Measurements from ENCODE around the gene WNT9A.
"Not testable (repeated sequence)": the region's sequence is repeated elsewhere in the genome, so short reads cannot be mapped to it uniquely, and the experiment has no call there.

Gene WNT9A

DNA sequence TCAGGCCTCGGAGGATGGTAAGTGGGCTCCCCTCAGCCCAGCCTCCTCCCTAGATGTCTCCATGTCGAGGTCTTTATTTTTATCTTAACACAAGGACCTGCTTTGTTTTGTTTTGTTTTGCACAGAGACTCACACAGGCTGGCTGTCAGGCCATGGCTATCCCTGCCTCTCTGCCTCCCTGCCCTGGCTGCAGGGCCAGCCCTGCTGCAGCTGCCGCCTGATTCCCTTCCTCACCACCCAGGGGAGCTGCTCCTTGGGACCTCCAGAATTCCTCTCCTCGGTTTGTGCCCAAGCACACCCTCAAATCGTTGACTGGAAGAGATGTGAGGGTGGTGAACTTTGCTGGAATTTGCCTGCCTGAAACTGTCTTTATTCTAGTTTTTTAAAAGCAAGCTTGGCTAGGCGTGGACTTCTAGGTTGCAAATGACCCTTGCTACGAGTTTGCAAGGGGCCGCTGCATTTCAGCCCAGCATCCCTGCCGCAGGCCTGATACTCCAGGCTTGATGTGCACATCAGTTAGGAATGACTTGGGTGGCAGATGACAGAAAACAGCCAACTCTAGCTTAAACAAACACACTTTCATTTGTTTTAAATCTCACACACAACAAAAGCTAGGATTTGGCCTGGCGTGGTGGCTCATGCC is 37.1 kb downstream of the WNT9A start:
- DNase-seq (ENCODE audit: low read depth in 3 of 3): no peak

DNA sequence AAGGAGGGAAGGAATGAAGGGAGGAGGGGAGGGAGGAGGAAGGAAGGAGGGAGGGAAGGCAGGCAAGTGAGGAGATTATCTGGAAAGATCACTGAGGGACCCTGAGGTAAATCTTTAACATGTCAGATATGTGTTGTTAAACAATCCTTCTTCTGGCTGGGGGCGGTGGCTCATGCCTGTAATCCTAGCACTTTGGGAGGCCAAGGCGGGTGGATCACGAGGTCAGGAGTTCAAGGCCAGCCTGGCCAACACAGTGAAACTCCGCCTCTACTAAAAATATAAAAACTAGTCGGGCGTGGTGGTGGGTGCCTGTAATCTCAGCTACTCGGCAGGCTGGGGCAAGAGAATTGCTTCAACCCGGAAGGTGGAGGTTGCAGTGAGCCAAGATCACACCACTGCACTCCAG is 37.8 kb downstream of the WNT9A start:
- not testable (repeated sequence) for DNase-seq (ENCODE audit: low read depth in 3 of 3)

DNA sequence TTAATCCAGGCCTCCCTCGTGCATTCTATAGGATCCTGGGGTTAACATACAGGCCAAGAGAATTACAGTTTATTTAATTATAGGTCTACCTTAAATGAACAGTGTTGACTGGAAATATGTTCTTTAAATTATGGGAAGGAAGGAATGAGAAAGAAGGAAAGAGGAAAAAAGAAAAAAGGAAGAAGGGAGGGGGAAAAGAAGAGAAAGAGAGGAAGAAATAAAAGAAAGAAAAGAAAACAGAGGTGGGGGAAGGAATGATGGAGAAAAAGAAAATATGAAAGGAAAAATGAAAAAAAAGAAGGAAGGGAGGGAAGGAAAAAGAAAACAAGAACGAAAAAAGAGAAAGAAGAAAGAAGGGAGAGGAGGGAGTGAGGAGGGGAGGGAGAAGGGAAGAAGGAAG is 38.5 kb downstream of the WNT9A start:
- no peak for DNase-seq (ENCODE audit: low read depth in 3 of 3)

DNA sequence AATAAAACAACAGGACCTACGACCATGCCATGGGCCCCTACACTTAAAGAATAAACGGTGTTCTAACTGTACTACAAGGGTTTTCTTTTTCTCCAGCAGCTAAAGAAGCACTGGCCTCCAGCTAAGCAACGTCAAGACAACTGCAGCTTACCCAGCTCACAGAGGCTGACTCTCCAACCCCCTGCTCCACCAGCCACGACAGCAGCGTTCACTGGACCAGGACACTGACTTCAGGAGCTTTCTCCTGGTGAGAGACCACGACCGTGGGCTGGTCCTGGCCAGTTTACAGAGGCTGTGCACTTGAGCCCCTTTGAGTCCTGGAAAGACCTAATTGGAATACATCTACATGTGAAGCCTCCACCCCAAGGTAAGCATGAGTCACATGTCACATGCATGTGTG is 39.4 kb downstream of the WNT9A start:
- no peak for DNase-seq (ENCODE audit: low read depth in 3 of 3)

DNA sequence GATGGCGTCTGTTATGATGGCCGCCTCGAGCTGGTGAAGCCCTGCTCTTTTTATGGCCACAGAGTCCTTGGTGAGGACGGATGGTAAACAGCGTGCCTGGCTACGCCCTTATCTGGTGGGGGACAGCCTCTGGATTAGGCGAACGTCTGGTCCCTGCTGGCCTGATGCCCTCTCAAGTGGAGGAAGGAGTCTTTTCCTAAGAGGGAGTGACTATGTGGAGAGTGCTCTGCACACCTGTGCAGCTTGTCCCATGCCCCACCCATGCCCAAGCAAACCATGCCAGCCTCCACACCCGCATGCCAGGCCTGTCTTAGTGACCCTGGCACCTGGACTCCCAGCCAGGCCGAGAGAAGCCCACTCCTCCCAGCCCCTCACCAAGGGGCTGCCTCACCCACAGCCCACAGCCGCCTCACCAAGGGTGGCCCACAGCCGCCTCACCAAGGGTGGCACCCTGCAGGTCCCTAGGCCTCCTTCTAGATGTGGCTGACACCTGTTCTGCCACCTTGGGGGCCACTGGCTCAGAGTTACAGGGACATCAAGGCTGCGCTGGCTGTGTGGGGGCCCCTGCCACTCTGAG is 40.2 kb downstream of the WNT9A start:
- no peak for DNase-seq (ENCODE audit: low read depth in 3 of 3)

DNA sequence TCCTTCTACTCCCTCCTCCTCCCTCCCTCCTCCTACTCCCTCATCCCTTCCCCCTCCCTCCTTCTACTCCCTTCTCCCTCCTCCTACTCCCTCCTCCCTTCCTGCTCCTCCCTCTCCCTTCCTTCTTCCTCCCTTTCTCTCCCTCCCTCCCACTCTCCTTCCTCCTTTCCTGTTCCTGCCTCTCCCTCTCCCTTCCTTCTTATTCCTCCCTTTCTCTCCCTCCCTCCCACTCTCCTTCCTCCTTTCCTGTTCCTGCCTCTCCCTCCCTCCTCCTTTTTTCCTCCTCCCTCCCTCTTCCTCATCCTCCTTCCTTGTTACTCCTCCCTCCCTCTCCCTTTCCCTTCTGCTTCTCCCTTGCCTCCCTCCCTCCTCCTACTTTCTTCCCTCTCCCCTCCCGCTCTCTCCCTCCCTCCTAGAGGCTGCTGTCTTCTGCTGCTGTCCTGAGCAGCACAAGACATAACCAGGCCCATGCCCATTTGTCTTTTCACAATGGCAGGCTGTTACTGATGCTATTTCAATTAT is 41.1 kb downstream of the WNT9A start:
- no peak for DNase-seq (ENCODE audit: low read depth in 3 of 3)

DNA sequence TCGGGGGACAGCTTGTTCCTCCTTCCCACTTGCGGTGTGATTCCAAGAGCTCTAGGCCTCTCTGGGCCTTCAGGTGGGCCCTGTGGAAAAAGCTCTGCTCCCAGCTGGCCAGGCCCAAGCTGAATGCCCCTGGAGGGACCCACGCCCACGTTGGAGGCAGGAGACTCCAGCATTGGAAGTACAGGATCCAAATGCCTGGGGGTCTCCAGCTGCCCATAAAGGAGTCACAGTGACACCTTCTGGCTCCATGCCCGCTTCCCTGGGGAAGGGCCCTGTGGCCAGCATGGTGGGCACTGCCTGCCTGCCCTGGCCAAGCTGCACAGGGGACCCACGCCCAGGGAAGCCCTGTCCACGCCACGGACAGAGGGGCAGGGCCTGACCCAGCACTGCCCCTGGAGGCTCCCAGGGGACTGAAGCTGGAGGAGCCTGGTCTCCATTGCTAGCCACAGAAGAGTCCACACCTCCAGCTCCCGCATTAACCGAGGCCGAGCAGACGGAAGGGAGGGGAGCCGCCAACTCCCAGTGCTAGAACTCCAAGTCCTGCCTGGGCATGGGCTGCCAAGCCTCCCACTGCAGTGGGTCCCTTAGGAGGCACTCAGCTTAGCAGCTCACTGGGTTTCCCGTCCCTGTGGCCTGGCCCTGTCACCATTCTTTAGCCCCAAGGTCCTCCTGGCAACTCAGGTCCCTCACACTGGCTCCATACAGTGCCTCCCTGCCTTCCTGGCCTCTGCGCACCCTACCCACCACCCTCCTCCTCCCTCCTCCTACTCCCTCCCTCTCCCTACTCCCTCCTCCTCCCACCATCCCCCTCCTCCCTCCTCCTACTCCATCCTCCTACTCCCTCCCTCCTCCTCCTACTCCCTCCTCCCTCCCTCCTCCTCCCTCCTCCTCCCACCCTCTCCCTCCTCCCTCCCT is 41.9 kb downstream of the WNT9A start:
- no peak for DNase-seq (ENCODE audit: low read depth in 3 of 3)

DNA sequence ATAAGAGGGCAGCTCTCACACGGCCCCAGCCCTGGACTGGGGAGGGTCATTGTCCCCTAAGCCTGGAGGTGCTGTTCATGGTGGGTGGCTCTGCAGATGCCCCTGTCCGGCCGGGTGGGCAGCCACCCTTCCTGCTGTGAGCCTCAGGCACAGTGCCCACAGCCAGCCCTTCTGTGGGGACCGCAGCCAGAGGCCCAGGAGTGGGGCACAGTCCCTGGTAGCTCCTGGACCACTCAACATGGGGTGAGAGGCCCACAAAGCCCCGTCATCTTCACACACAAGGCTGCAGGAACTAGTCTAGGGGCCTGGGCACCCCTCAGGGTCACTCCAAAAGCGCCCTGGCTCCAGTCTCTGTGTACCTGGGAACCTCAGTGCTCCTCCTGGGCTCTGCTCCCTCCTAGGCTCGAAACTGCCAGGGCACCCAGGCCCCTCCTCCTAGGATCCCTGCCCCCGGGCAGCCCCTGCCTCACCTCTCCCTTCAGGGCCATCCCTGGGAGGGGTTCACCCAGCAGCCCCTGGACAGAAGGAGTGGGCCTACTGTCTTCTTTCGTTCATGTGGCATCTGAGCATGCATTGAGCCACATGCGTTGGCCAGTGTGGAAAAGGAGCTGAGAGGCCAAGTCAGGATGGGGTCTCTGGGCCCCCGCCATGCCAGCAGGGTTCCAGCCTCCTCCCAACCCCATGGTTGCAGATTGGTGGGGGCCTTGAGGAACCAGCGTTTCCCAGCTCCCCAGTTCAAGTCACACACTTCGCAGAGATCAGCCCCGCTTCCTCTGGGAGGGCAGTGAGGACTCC is 43.0 kb downstream of the WNT9A start:
- no peak for DNase-seq (ENCODE audit: low read depth in 3 of 3)

DNA sequence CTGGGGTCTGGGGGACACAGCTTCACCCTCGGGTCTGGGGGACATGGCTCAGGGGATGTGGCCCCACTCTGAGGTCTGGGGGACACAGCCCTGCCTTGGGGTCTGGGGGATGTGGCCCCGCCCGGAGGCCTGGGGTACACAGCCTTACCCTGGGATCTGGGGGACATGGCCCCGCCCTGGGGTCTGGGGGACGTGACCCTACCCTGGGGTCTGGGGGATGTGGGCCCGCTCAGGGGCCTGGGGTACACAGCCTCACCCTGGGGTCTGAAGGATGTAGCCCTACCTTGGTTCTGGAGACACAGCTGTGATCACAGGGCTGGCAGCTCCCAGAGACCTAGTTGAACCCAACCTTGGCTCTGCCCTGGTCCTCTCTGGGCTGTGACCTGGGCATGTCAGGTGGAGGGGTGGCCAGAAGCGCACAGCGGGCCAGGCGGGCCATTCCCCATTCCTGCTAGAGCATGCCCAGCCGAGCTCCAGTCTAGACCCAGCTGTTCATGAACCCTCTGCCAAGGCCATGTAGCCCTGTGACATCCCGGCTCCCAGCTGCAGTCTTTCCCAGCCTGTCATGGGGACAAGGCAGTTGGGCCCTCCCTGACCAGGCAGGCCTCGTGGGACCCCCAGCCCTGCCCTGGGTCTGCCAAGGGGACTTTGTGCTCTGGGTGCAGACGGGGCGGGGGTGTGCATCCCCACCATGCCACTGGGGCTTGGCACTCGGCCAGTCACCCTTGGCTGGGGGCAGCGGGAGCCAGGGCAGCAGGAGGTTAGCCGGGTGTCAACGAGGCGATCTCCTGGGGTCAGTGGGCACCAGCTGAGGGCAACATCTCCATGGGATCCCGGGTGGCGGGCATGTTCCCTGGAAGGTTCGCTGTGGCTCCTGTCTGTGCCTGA is 43.9 kb downstream of the WNT9A start:
- DNase-seq (ENCODE audit: low read depth in 3 of 3): no peak

DNA sequence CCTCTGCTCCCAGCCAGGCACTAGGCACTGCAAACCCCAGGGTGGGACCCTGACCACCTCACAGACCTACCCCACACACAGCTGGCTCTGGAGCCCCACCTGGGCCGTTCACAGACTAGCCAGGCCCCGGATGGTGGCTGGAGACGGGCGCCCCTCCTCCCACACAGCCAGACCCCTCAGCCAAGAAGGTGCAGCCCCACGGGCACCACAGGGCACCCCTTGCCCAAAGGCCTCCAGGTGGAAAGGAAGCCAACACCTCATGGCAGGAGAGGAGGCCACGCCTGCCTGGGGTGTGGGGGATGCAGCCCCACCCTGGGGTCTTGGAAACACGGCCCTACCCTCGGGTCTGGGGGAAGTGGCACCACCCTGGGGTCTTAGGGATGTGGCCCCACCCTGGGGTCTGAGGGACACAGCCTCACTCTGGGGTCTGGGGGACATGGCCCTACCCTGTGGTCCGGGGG is 44.6 kb downstream of the WNT9A start:
- no peak for DNase-seq (ENCODE audit: low read depth in 3 of 3)

DNA sequence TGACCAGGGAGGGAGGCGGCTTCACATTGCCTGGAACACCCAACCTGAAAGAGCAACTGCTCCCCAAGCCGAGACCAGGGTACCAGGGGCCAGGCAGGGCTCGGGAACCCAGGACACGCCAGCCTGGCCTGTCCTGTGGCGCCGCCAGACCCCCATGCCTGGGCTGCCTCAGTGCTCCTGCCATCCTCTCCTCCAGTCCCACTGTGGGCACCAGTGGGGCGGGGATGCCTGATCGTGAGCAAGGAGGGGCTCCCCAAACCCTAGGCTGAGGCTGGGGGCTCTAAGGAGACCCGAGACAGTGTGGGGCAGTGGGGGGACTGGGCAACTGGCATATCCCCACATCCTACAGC is 45.1 kb downstream of the WNT9A start:
- DNase-seq (ENCODE audit: low read depth in 3 of 3): no peak

DNA sequence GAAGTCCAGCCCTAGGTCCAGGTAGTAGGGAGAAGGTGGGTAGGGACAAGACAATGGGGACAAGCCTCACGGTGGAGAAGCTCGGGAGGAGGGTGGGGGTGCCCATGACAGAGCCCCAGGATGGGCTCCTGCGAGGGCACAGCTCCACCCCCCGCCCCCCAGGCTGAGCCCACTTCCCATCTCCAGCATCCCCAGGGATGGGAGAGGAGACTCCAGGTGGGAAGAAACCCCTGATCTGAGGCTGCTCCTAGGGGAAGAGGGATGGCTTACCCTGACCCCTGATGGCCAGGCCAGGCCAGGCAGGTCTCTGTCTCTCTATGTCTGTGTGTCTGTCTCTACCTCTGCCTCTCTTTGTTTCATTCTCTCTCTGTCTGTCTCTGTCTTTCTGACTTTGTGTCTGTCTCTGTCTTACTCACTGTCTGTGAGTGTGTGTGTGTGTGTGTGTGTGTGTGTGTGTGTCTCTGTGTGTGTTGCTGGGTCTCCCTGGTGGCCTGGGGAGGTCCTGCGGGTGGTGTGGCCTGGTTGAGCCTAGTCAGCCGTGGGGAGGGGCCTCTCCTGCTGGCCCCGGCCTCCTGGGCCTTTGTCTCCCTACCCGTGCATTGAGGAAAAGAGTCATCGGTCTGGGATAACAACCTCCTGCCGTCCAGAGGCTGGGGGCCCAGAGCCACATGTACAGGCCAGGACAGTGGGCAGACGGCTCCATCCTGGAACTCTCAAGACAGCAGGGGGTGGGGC is 45.7 kb downstream of the WNT9A start:
- no peak for DNase-seq (ENCODE audit: low read depth in 3 of 3)

DNA sequence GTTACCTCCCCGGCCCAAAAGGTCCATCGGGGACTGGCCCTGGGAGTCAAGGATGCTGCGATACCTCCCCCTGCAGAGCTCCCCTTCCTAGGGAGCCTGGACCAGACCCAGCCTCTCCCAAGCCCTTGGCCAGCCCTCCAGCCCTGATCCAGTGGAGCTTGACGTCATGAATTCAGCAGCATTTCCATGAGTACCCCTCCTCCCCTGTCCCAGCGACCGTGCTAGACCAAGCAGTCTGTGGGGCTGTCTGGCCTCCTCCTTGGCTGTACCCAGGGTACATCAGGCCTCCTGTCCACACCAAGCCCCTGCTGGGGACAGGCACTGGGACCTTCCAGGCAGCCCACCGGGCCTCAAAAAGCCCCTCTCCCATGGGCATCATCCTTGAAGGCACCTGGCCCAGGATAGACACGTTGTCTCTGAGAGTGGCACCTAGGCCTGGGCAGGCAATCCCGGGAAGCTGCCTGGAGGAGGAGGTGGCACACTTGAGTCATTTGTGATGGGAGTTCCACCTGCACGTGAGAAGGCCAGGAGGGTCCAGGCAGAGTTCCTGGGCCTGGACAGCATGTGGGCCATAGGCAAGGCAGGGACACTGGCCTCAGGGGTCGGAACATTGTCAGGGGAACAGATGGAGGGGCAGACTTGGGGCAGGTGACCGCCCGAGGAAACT is 46.4 kb downstream of the WNT9A start:
- DNase-seq (ENCODE audit: low read depth in 3 of 3): no peak

DNA sequence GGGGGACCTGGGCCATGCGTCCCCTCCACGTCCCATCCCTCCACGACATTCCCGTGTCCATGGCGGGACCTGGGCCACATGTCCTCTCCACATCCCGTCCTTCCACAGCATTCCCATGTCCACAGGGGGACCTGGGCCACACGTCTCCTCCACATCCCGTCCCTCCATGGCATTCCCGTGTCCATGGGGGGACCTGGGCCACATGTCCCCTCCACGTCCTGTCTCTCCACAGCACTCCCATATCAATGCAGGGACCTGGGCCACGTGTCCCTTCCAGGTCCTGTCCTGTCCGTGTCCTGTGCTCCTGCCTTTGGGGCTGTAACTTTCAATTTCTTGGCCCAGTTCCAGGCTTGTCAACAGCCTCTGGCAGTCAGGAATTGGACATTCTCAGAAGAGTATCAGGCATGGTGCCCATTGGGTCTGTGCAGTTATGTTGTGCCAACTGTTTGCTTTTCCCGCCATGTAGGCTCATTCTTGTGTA is 47.1 kb downstream of the WNT9A start:
- no peak for DNase-seq (ENCODE audit: low read depth in 3 of 3)

DNA sequence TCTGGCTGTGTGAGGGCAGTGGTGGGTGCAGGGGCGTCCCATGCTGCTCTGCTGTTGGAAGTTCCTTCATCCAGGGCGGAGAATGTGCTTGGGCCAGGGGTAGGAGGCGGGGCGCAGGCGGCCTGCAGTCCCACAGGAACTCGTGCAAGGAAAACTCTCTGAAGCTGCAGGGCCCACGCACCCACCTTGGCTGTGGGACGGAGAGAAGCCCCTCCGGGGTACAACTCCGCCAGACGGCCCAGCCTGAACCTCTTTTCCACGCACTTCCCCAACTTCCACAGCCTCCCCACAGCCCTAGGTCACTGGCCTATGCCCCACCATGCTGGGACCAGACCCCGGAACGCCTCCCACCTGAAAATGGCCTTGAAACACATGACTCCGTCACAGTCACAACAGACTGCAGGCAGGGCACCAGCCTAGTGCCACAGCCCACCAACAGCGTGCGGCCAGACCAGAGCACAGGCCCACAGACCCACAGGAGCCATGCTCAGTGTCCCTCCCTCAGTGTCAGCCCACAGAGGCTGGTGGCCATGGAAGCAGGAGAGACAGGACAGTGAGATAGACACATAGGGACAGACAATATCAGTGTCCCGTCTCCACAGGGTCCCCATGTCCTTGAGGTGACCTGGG is 47.8 kb downstream of the WNT9A start:
- DNase-seq (ENCODE audit: low read depth in 3 of 3): no peak

DNA sequence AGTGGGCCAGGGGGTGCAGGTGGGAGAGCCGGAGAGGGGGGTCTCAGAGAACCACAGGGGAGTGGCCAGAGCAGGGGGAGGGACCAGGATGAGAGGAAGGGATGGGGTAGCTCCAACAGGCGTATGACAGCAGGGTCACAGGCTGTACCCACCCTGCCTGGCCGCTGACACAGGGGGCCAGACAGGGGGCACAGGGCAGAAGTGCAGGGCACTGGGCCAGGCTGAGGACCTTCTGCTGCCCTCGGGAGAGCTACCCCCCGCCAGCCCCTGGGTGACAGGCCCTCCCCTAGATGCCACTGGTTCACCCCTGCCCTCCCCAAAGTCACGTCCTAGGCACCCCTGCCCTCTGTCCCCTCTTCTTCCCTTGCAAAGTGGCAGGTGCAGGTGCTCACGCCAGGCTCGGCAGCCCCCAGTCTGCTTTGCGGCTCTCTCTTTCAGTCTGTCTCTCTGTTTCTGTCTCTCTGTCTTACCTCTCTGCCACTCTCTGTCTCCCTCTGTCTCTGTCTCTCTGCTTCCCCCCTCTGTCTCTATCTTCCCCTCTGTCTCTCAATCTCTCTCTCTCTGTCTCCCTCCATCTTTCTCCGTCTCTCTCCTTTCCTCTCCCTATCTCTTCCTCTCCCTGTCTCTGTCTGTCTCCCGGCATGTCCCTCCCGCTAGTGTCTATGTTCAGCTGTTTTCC is 48.5 kb downstream of the WNT9A start:
- no peak for DNase-seq (ENCODE audit: low read depth in 3 of 3)

DNA sequence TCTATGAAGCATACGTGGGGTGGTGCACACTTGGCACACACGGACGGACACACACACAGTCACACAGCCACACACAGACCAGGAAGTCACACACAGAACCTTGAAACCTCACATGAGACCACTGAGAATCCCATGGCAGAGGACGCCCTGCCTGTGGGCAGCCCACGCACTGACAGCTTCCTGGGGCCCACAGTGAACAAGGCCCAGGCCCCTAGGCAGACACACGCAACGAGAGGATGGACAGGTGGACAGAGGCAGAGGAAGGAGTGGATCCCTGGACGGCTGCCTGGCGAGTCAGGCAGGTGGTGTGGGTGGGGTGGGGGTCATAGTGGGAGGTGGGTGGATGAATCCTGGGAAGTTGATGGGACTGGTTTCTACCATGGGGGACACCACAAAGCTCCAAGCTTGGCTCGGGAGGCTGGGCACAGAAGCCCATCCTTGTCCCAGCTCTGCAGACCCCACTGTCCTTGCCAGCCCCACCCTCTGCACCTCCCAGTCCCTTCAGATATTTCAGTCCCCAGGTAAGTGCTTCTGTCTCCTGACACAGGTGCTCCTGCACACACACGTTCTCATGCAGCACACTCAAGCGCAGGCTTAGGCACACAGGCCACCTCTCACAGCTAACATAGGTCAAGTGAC is 49.1 kb downstream of the WNT9A start:
- no peak for DNase-seq (ENCODE audit: low read depth in 3 of 3)

All from stimulated activated CD4-positive, alpha-beta T cell treated with anti-CD3 and anti-CD28 coated beads, TNF-alpha, amount 100 ng/mL, for 48 hours (primary cell).